RKO (cell line): Measurements from ENCODE around the gene ABCC12.
A peak's percentile ranks its signal among the peaks of the same experiment; 100 is the strongest.
"Not testable (repeated sequence)": the region's sequence is repeated elsewhere in the genome, so short reads cannot be mapped to it uniquely, and the experiment has no call there.

Experiments
- DNase-seq: peaks from one replicate; pipeline ENCODE4 v3.0.0-alpha.2; 2016; ENCODE audit warnings: low spot score

ABCC12 gene

GRCh38 chr16:48155926-48156789 lies at the start of gene ABCC12:
TSS of gene ABCC12 (minus strand) at chr16:48155993. CDS start at chr16:48146424, 9,569 bp downstream.
- DNase-seq: no peak

DNA sequence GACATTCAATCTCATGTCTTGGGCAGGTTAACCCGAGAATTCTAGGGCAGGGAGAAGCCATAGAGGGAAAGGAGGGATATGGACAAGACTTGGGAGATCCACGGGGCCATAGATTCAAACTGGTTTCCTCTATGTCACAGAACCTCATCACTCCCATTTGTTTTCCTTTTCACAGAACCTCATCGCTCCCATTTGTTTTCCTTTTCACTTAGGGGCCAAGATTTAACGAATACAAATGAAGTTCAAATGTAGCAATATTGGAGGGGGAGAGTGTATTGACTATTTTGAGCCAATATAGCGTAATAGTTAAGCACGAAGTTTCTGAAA lies 49.0 kb upstream of the ABCC12 start:
- no peak for DNase-seq

DNA sequence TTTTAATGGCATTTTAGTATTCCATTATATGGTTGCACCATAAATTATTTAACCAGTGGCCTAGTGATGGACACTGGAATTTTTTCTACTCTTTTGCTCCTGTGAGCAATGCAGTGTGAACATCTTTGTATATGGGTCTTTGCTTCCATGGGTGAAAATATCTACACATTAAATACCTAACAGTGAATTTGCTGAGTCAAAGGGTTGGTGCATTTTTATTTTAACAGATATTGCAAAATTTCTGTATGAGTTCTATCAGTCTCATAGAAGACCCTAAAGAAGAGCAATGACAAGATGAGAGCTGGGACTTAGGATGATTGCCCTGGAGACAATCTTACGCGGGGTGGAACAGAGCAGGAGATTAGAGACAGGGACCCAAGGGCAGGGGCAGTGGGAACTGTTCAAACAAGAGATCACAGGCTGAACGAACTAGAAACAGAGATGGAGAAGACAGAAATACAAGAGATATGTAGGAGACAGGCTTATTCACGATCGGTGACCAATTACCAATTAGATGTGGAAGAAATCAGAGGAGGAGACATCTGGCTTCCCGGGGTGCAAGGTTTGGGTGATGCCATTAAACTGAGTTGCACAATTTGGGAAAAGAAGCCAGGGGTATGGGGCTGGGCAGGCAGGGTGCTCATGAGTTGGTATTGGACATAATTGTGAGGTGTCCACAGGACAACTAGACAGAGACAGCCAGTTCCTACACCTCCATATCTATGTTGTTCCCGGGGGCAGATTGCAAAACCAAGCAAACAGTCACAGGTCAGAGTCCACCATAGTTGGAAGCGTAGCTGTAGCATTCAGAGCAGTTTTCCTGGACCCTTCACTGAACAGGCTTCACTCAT lies 48.4 kb upstream of the ABCC12 start:
- no peak for DNase-seq

DNA sequence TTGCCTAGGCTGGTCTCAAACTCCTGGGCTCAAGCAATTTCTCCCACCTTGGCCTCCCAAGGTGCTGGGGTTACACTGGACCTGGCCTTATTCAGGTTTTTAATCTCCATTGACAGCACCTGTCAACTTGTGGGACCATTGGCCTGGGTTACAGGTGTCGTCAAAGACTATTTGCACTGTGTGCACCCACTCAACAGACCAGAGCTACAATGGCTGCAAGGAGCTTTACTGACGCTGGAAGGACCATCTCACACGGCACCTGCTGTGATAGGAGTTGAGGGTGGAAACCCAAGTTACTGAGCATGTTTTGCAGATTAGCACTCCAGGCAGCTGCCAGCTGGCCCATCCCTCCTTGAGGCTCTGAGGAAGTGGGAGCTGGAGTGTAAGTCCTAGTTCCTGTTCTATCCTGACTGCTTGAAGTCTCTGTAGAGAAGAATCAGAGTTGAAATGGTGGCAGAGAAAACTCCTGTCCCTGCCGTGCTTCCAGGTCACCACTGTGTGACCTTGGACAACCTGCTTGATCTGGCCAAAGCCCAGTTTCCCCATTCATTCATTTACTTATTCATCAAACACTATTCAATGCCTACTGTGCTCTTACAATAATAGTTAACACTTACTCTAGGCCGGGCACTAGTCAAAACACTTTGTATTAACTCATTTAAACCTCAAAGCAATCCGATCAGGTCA lies 45.9 kb upstream of the ABCC12 start:
- no peak for DNase-seq

- peak; percentile 94 for DNase-seq
Observed at GRCh38 chr16:48197294-48197693, 41.5 kb upstream of the ABCC12 start.

DNA sequence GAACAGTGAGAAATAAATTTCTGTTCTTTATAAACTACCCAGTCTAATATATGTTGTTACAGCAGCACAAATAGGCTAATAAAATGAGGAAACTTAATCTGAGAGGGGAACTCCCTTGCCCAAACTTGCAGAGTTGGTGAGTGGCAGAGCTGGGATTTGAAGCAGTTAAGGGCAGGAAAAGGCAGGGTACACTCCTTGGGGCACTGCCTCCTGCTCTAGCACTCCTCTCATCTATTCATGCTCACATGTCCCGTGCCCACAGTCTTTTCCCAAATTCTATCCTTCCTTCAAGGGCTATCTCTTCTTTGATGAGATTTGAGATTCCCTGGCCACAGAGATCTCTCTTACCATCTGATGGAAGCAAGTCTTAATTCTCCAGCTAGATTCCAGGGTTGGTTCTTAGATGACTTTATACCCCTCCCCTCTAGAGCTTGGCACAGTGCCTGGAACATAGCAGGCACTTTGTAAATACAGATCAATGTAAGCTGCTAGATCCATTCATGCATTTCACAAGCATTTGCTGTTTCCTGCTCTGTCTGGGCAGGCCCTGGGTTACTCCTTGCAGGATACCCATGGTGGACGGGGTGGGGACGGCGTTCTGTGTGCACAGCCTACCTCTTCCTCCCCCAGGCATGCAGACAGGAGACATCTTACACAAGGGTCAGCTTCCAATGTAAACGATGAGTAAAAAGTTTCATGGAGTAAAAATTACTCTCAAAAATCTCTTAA lies 39.2 kb upstream of the ABCC12 start:
- no peak for DNase-seq

DNA sequence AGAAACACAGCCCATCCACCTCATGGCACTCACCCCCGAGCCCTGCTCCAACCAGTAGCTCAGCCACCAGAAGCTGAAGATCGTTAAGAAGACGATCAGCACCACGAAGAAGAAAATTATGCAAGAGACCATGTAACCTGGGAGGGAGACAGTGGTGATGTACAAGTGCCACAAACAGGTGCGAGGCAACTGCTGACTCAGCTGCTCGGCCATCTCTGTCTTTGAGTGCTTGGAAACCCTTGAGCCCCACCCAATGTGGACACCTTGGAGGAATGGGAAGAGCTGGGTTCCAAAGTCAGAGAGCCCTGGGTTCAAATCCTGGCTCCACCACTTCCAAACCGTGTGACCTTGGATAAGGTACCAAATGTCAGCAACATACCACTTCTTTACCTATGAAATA lies 38.1 kb upstream of the ABCC12 start:
- no peak for DNase-seq

GRCh38 chr16:48188449-48189102 lies 32.8 kb upstream of the ABCC12 start:
- DNase-seq: no peak

- DNase-seq: no peak
Observed at GRCh38 chr16:48187779-48188178, 32.0 kb upstream of the ABCC12 start.

DNA sequence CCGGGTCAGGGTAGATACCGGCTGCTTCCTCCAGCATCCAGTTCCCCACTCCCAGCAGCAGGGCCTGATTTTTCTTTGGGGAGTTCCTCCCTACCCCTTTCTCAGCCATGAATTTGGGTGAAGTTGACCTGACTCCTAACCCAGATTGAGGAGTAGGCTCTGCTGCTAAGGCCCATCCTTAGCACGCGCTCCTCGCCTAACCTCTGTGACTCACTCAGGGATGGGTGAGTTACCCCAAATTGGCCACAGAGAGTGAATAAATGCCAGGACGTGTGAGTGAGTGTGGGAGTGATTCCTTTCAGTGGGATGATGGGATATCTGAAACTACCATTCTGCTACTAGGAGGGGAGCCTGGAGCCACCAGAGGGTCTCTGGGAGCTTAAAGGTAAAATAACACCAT lies 28.9 kb upstream of the ABCC12 start:
- DNase-seq: no peak

DNA sequence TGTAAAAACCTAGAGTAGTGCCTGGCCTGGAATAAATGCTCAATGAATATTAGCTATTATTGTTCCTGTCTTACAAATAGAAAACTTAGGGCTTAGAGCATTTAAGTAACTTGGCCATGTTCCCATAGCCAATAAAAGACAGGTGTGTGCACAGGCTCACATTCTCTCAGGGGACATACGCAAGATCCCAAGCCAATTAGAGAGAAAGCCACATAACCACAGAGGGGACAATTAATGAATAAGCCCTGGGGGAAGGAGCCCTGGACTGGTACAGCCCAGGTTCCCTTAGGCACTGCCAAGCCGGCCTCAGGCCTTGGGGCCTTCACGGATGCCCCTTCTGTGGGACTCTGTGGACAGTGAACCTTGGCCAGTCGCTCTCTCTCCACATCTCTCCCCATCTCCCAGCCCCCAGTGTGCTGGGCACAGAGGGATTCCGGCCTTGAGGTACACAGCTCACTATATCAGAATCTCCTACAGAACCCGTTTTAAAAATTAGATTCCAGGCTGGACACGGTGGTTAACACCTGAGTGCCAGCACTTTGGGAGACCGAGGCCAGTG lies 27.3 kb upstream of the ABCC12 start:
- DNase-seq: no peak

DNA sequence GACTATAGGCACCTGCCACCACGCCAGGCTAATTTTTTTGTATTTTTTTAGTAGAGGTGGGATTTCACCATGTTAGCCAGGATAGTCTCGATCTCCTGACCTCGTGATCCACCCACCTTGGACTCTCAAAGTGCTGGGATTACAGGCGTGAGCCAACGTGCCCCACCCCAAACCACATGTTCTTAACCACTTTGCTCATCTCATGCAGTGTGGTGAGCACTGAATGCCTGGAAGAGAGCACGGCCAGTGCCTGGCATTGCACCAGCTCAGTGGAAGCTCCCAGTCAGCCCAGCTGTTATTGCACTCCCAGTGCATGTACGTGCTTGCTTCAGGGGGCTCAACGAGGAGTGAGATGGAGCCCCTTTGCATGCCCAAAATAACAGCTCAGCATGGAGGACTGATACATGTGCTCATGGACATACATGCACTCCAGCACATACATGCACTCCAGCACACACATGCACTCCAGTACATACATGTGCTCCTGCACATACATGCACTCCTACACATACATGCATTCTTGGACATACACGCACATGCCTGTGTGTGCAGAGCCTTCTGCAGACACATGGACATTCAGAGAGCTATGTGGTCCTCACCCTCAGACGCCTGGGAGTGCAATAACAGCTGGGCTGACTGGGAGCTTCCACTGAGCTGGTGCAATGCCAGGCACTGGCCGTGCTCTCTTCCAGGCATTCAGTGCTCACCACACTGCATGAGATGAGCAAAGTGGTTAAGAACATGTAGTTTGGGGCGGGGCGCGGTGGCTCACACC lies 26.1 kb upstream of the ABCC12 start:
- DNase-seq: not testable (repeated sequence)

GRCh38 chr16:48180868-48181480 lies 25.2 kb upstream of the ABCC12 start:
- no peak for DNase-seq

- DNase-seq: no peak
Observed at GRCh38 chr16:48176635-48177408, 21.0 kb upstream of the ABCC12 start.

DNA sequence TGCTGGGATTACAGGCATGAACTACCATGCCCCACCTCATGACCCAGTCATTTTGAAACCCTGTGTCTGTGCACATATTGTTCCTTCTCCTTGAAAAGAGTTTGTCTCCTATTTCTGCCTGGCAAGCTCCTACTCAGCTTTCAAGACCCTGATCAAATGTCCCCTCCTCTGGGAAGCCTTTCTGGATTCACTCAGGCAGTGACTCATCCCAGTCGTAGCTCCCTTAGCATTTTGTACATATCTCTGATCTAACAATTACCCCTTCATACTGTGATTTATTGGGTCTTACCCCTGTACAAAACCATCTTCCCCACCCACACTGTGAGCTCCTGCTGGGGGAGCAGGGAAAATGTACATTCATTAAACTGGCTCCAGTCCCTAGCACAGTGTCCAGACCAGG lies 18.1 kb upstream of the ABCC12 start:
- DNase-seq: no peak

- DNase-seq: no peak
Observed at GRCh38 chr16:48172682-48173081, 16.9 kb upstream of the ABCC12 start.

GRCh38 chr16:48169896-48170295 lies 14.1 kb upstream of the ABCC12 start:
- DNase-seq: no peak

- DNase-seq: no peak
Observed at GRCh38 chr16:48168075-48168474, 12.3 kb upstream of the ABCC12 start.

DNA sequence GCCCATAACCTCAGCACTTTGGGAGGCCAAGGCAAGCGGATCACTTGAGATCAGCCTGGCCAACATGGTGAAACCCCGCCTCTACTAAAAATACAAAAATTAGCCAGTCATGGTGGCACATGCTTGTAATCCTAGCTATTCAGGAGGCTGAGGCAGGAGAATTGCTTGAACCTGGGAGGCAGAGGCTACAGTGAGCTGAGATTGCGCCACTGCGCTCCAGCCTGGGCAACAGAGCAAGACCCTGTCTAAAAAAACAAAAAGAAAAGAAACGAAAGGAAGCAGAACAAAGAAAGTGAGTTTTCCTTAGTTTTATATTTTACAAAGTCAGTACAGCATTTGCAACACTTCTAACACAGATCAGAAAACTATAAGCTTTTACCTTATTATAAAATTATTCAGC lies 10.8 kb upstream of the ABCC12 start:
- not testable (repeated sequence) for DNase-seq
